Hematopoietic multipotent progenitor cell (in vitro differentiated cells): ENCODE measurements around the gene ALOXE3. TPM values are rescaled to one million over a fixed set of nuclear protein-coding genes. Genes with fewer than 3 reads are reported as not detected.
A peak's percentile ranks its signal among the peaks of the same experiment; 100 is the strongest.
"Not testable (repeated sequence)": the region's sequence is repeated elsewhere in the genome, so short reads cannot be mapped to it uniquely, and the experiment has no call there.

Experiments used
- DNase-seq, 3 donors: peaks; one replicate each; pipeline ENCODE4 v3.0.0-alpha.2; 2011 to 2015; ENCODE audit warnings: low read depth in 2 of 3, low spot score in 2 of 3
- total RNA-seq: library from RNA; depleted of rRNA; stranded (reverse); fragments of >200 nt; gene quantifications from one replicate; pipeline ENCODE4 v1.2.3, GENCODE V29; 2012

ALOXE3 gene
- total RNA-seq, 1 donor, result under 0.01 TPM

DNA sequence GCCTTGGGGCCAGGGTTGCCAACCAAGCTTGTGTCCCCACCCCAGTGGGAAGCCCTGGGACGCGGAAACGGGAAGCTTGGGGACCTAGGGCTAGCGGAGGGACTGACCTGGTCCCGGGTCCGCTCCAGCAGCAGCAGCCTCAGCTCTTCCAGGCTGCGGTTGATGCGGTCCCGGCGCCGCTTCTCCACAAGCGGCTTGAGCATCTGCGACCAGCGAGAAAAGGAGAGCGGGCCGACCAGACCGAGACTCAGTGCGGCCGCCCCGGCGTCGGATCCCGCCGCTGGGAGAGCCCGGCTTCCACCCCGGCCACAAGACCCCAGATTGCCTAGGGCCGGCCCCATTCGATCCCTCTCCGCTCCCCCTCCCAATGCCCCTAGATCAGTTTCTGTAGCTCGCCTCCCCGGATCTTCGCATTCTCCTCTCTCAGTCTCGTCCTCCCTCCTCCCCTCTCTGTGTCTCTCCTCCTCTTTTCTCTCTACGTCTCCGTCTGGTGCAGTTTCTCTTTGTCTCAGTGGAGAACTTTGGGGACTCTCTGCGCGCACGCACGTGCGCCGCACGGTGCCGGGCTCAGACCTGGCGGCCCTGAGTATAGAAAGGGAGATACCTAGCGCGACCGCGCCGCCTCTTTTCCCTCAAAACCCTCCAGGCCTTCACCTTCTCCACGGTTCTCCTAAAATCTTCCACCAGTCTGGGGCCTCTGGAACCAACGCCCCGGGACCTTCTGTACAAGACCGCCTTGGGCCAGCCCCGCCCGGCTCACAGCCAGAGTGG is 4.8 kb upstream of the ALOXE3 start:
- DNase-seq, result no peak

DNA sequence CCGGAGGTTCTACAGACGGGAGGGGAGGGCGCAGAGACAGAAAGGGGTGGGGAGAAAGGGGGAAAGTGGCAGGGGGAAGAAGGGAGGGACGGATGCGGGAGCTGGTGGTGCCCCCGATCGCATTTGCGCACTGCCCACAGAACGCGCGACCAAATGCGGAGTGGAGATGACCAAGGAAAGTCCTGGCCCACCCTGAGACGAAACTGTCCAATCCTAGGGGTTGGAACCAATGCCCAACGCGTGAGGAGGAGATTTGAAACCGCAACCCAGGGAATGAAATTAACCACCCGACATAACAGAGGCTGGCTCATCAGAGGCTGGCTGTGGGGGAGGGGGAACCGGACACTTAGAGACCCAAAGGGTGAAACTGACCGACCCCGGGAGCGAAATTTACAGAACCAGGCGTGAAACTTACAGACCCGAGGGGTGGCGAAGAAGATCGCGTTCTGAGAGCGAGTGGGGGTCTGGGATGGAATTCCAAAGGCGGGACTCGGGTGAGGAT is 4.2 kb upstream of the ALOXE3 start:
- no peak for DNase-seq

DNA sequence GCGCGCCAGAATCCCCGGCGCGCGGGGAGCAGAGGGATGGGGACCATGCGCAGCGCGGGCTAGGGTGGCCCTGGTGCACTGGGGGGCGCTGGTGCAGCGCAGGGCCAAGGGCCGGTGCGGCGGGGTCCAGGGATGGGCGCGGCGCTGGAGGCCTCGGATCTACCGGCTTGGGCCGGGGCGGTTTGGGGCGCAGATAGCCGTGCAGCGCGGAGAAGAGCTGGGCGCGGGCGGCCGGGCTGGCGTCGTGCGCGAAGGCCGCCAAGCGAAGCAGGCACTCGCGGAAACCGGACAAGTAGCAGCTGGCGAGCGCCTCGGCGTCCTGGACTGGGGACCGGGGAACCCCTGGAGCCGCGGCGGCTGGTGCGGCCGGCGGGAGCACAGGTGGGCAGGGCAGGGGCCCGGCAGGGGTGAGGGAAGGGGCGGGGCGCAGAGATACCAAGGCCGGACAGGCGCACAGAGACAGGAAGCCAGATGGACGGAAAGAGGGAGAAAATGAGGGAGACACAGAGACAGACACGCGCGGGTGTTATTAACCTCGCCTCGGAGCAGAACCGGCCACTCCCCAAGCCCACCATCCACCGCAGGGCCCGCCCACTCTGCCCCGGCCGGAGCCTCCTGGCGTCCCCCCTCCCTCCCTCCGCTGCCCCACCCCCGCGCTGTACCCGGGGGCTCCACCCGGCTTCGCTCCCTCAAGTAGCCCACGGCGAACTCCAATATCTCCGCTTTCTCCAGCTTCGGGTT is 3.5 kb upstream of the ALOXE3 start:
- DNase-seq, result peak in 2 of 3 donors; percentile 65 to 77

DNA sequence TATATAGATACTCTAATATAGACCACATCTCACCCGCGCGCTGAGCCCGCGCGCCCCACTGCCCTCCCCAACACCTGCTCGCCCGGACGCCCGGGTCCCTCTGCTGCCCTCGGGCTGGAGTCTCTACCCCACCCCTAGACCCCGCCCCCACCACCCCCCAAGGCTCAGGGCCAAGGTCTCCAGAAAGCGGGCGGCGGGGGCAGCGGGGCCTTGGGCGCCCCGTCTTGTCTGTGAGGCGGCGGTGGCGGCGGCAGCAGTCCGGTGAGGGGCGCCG is 3.0 kb upstream of the ALOXE3 start:
- no peak for DNase-seq

DNA sequence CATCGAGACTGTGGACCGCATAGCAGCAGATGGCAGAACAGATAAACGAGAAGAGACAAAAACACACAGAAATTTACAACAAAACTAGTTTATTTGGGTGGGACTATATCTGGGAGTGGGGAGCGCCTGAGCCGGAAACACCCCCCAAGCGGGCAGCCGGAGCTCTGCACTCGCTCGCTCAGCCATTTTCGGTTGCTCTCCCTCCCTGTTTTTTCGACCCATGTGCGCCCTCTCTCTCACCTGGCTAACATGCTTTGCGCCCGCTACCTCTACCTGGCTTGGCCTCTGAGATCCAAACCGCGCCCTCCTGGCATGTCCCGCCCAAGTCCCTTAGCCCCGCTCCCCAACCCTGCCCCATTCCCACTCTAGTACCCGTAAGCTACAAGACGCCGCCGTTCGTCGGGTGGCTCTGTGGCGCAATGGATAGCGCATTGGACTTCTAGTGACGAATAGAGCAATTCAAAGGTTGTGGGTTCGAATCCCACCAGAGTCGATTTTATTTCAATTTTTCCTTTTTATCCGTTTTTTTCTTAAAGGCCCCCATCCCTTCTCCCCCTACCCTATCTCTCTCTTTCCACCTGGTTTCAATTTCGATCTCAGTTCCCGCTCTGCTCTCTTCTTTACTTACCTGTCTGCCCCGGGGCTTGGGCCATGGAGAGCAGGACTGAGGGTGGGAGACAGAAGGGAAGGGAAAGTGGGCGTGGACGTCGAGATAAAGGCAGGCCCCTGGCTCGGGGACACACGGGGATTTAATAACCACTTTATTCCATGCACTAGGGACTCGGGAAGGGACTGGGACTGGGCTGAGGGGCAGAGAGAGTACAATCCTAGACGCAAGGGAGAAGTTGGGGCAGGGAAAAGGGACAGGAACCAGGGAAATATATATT is 2.4 kb upstream of the ALOXE3 start:
- peak in 1 of 3 donors; percentile 70 for DNase-seq

DNA sequence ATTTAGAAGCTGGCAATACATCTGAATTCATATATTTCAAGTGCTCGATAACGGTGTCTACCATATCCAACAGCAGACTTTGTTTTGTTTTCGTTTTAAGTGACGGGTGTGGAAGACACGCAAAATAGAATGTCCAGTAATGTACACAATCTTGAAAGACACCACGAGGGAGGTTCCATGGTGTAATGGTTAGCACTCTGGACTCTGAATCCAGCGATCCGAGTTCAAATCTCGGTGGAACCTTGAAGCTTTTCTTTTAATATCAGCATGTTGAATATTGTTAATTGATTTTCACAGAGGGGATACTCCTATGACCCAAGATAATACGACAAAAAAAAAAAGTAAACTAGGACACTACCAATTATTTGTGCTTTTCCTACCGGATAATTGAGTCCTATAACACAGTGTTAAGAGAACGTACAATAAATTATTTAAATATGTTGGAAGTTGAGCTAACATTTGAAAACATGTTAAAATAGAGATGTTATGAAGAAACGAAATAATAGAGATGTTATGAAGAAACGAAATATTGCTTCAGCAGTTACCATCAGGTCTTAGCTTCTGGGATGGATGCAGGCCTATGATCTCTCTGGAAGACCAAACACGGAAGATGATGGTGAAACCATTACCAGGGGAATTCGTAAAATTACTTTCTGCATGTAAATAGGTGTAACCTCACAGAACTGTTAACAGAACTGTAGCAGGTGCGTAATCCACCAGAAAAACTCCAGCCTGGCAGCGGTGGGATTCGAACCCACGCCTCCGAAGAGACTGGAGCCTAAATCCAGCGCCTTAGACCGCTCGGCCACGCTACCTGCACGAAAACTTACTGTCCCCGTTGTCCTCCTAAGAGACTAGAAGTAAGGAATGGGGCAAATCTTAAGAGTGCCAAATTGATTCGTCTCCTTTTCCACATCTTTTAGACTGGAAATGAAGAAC is 1.5 kb upstream of the ALOXE3 start:
- peak; percentile 83 to 98 (median 89) for DNase-seq

DNA sequence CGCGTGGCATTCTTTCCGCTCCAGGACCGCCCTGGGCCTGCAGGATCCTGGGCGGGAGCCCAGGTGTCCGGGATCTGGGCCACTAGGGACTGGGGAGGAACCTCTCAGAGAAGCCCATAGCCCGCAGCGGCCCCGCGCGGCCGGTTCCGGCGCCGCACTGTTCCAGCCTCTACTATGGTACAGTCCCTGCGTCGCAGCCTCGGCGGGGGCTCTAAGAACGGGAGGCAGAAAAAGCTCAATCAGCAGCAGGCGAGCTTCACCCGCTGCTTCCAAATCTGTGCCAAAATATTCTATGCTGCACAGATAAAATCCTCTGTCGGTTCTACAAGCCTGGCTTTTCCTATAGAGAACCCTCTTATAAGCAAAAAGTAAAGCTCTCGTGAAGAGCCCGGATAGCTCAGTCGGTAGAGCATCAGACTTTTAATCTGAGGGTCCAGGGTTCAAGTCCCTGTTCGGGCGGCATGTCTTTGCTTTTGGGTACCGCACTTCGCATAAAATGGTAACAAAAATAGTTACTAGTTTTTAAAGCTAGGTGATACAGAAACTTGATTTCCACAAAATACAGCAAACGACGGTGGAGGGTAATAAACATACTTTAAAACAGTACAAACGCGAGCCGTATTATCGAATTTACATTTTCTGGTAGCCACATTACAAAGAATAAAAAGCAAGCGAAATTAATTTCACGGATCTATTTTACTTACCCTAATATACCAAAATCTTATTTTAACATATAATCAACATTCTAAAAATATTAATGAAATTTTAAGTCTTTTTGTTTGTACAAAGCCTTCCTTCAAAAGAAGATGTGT is 661 bp upstream of the ALOXE3 start:
- DNase-seq, result peak; percentile 72 to 91 (median 83)

DNA sequence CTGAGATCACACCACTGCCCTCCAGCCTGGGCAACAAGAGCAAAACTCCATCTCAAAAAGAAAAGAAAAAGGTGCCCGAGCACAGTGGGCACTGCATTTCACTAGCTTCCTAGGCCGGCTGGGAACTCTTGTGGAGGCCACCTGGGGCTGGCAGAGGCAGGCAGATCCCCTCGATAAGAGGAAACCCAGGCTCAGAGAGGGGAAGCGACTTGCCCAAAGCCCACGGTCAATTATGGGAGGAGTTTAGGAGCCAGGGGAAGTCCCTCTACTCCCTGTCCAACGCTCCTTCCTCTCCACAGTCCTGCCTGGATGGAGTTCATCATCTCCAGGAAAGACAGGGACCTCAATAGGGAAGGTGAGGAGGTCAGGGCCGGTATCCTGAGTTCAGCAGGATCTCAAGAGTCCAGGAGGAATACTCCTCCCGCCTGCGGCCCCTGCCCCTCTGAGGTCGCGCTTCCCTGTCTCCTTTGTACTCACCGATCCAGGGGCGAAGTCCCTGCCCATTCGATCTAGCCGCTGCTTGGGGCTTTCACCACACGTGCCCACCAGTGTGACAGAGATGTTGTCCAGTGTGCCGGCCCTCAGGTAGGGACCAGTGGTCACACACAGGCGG is 841 bp downstream of the ALOXE3 start:
- DNase-seq, result no peak

DNA sequence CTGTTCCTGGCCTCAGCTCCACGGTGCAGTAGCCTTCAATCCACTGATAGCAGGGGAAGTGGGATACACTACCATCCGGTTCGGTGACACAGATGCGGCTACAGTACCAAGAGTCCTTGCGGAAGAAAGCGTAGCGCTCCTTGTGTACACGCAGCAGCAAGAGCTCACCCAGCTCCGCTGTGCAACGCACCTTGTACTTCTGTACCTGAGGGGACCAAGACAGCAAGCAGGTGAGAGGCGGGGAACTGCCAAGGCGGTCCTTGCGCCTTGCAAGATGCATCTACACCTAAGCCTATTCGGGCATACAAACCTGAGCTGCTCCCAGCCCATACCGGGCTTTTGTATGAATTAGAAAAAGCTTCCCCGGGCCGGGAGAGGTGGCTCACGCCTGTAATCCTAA is 1.5 kb downstream of the ALOXE3 start:
- DNase-seq, result no peak

DNA sequence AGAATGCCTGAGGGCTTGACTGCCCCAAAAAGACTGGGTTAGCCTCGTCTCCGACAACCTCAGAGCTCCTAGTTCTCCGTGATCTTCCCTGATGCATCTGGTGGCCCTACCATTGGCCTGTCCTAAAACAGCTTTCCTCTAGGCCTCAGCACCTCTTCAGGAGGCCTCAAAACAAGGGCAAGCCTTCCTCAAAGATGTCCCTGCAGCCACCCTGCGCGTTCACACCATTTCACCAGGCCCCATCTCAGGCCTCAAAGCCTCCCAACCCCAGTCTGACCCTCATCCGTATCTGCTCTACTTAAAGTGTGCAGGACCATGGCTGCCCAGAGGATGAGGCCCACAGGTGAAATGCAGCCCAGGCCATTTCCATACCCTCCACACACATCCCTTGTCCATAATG is 7.4 kb downstream of the ALOXE3 start:
- DNase-seq, result no peak

DNA sequence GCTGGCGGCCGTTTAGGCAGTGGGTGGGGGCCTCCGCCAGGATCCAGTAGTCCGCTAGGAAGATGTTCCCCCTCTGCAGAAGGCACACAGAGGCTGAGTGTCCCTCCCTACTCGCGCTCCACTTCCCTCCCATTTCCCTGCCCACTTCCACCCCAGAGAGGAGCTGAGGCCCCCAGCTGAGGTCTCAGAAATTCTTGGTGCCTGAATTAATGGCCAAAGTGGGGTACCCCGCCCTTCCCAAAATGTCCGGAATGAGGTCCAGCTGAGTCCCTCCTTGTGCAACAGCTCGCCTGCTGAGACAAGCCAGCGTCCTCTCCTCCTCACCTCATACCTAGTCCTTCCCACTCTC is 7.9 kb downstream of the ALOXE3 start:
- DNase-seq, result no peak

DNA sequence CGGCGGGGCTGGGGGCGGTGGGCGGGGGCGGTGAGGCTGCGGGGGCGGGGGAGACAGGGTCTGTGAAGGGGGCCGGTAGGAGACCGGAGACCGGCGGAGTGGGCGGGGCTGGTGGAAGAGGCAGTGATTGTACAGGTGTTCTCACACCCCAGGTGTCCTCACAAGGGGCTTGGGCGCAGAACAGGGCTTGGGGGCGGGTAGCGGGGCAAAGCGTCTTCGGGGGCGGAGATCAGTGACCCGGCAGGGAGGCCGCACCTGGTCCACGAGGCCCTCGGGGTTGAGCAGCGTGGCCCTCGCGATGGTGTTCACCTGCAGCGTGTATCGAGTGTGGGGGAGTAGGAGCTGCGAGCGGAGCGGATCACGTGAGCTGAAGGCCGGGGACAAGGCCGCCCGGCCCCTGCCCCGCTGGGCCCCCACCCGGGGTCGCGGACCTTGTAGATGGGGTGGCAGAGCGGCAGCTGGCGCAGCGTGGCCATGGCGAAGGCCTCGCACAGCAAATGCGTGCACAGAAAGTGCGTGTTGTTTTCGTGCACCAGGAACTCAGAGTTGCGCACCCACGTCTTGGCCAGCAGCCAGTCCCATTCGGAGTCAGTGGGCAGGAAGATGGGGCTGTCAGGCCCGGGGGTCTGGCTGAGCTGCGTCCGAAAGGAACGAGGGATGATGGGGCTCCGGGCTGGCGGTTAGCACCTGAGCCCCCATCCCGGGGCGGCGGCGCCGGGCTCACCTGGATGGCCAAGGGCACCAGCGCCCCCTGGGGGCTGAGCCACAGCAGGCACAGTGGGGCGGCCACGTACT is 8.5 kb downstream of the ALOXE3 start:
- peak in 2 of 3 donors; percentile 71 to 77 for DNase-seq

DNA sequence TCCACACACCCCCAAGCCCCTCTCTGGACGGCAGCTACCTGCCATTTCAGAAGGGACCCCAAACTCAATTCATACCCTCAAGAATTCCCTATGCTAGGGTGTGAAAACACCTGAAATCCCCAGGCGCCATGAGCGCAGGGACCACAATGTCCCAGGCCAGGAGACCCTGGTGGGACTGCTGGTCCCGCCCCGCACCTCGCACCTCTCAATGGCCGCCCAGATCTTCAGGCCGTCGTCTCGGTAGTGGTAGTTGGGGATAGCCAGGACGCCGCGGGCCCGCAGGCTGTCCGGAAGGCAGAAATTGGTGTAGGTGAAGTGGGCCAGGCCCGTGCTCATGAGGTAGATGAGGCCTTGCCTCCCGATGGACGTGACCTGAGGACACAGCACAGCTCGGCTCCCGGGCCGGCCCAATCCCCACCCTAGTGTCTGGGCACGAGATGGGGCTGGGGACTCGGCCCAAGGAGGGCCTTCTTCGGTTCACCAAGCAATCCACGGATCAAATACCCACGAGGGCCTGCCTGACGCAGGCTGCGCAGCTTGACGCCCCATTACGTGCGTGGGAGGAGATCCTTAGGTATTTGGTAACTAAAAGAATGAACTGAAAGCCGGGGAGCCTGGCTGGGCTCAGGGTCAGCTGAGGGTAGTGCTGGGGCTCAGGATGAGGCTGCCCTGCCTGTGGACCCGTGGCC is 9.2 kb downstream of the ALOXE3 start:
- no peak for DNase-seq

DNA sequence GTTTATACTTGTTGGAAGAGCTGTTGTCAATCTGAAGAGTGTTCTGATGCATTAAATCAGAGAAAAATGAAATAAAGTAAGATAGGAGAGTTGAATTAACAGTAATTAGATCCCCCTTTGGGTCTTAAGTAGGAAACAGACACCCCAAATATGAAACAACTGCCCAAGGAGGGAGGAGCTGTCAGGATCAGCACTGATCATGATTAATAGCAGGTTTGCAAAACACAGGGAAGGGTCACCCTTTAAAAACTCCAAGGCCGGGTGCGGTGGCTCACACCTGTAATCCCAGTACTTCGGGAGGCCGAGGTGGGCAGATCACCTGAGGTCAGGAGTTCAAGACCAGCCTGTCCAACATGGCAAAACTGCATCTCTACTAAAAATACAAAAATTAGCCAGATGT is 11.3 kb downstream of the ALOXE3 start:
- not testable (repeated sequence) for DNase-seq

DNA sequence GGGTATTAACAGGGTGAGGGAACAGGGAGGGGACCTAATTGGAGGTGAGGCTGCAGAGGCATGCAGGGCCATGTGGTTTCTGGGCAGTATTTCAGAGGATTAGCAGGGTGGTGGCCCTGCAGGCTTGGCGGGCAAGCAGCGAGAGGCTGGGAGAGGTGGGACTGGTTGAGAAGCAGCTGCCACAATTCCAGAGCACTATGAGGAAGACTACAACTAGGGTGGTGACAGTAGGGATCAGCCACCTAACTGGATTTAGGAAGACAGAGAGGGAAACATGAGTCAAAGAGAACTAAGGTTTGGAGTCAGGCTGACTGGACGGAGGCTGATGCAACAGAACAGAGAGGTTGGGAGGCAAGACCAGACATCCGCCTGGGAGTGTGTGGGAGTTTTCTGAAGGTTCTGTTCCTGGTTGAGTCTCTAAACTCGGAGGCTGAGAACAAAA is 12.3 kb downstream of the ALOXE3 start:
- no peak for DNase-seq

DNA sequence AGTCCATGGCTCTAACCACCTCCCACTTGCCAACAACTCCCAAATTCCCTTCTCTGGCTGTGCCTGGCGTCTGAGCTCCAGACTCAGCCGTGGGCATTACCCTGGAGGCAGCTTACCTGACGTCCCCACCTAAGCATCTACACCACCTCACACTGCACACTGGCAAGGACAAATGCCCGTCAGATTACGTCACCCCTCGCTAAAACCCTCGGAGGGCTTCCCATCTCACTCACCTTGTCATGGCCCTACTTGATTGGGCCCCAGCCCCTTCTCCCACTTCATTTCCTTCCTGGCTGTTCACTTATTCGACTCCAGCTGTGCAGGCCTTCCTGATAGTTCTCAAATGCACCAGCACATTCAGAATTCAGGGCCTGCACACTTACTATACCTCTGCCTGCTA is 13.4 kb downstream of the ALOXE3 start:
- no peak for DNase-seq

DNA sequence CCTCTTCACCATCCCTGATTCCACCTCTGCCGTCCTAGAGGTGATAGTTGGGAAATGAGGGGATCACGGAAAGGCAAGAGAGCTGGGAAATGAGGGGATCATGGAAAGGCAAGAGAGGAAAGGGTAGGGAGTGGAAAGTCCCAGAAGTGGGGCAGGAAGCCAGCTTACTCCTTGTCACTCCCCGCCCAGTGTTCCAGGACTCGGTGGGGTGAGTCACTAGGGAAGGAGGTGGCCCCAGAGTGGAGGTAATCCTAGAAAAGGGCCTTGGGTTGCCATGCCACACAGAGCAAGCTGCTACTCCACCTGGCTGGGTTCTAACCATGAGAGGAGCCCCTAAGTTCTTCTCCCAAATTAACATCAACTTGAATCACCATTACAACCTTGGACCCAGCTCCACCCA is 14.8 kb downstream of the ALOXE3 start:
- DNase-seq, result no peak

DNA sequence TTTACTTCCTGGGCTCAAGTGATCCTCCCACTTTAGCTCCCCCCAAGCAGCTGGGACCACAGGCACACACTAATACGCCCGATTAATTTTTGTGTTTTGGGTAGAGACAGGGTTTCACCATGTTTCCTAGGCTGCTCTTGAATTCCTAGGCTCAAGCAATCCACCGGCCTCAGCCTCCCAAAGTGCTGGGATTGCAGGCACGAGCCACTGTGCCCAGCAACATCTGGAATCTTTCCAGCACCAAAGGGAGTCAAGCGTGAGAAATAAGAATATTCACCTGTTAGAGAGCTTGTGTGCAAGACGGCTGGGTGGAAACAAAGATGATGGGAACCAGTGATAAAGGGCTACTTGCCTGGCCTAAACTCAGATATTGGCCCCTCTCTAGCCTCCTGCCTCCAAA is 16.6 kb downstream of the ALOXE3 start:
- DNase-seq, result no peak
